ENCODE results near the gene RNU6-1.

The RNU6-1 gene

GRCh38 chr15:67796196-67797127 is 43.4 kb downstream of the RNU6-1 start:
- DNase-seq: no peak

- no peak for DNase-seq
Measured at GRCh38 chr15:67794832-67795574, 44.8 kb downstream of the RNU6-1 start.

- no peak for DNase-seq
Measured at GRCh38 chr15:67792250-67792942, 47.4 kb downstream of the RNU6-1 start.

GRCh38 chr15:67790610-67791319 is 49.1 kb downstream of the RNU6-1 start:
- DNase-seq: no peak
